CD4-positive, alpha-beta memory T cell (primary cell): ENCODE results near the gene BIK. TPM values are rescaled to one million over a fixed set of nuclear protein-coding genes. Genes with fewer than 3 reads are reported as not detected.

Experiments used
- CTCF ChIA-PET: fragments of 350-600 bp; sonication (Branson Sonifier 250); formaldehyde crosslinking; loops from one replicate; lab custom pipeline; 2021; ENCODE audit warnings: inconsistent platforms; ENCODE audit not compliant: partially characterized antibody; lab: Charles Lee
- POLR2A ChIA-PET: fragments of 350-600 bp; sonication (Branson Sonifier 250); formaldehyde crosslinking; loops from one replicate; lab custom pipeline; 2021; ENCODE audit not compliant: partially characterized antibody; lab: Charles Lee
- DNase-seq, 5 donors: peaks; one replicate each; pipeline versions ENCODE4 v3.0.0 to v3.0.0-alpha.2; 2020 to 2022; ENCODE audit warnings: mixed read lengths in 1 of 5
- H3K27ac ChIP-seq: one replicate; pipeline ENCODE4 v1.7.0; 2013; ENCODE audit warnings: low read depth, low read length
- H3K27me3 ChIP-seq: 2 replicates; pipeline ENCODE4 v1.7.0; 2013; ENCODE audit warnings: mild to moderate bottlenecking, low read length, moderate library complexity; ENCODE audit not compliant: insufficient read depth
- H3K36me3 ChIP-seq: 2 replicates; pipeline ENCODE4 v1.7.0; 2013; ENCODE audit warnings: mild to moderate bottlenecking, low read length, moderate library complexity; ENCODE audit not compliant: insufficient read depth
- H3K4me1 ChIP-seq: 2 replicates; pipeline ENCODE4 v1.7.0; 2013; ENCODE audit warnings: mild to moderate bottlenecking, low read length, moderate library complexity; ENCODE audit not compliant: insufficient read depth
- H3K4me3 ChIP-seq, 2 donors: one replicate each; pipeline ENCODE4 v1.7.0; 2013; ENCODE audit warnings: low read length in 2 of 2, mild to moderate bottlenecking in 1 of 2
- H3K9me3 ChIP-seq, 2 donors: one replicate each; pipeline ENCODE4 v1.7.0; 2013; ENCODE audit warnings: low read length in 2 of 2, control low read depth in 1 of 2; ENCODE audit not compliant: control insufficient read depth in 1 of 2
- H3K27ac Mint-ChIP-seq, 7 donors: one replicate each; pipeline ENCODE4 v1.8.0; 2020 to 2021; ENCODE audit warnings: mixed read lengths in 7 of 7, mild to moderate bottlenecking in 6 of 7, inconsistent platforms in 3 of 7, moderate library complexity in 3 of 7
- H3K27me3 Mint-ChIP-seq, 2 donors: one replicate each; pipeline ENCODE4 v1.8.0; 2020 to 2021; ENCODE audit warnings: mixed read lengths in 2 of 2
- H3K36me3 Mint-ChIP-seq, 2 donors: one replicate each; pipeline ENCODE4 v1.8.0; 2020 to 2021; ENCODE audit warnings: mixed read lengths in 2 of 2, inconsistent platforms in 1 of 2, mild to moderate bottlenecking in 1 of 2
- H3K4me1 Mint-ChIP-seq, 4 donors: one replicate each; pipeline ENCODE4 v1.8.0; 2020 to 2021; ENCODE audit warnings: mixed read lengths in 4 of 4, mild to moderate bottlenecking in 1 of 4
- H3K4me3 Mint-ChIP-seq, 8 donors: one replicate each; pipeline ENCODE4 v1.8.0; 2020 to 2021; ENCODE audit warnings: mixed read lengths in 8 of 8, mild to moderate bottlenecking in 7 of 8, moderate library complexity in 6 of 8, inconsistent platforms in 3 of 8
- H3K9me3 Mint-ChIP-seq, 8 donors: one replicate each; pipeline ENCODE4 v1.8.0; 2020 to 2021; ENCODE audit warnings: mixed read lengths in 8 of 8, mild to moderate bottlenecking in 5 of 8, inconsistent platforms in 3 of 8, moderate library complexity in 1 of 8
- intact Hi-C: fragments of 100-400 bp; cut with micrococcal nuclease; formaldehyde crosslinking; loops from one replicate; pipeline ENCODE4 v1.15.1; 2023
- polyA plus RNA-seq, 2 donors: library from polyadenylated mRNA; unstranded; fragments of 300-500 nt; fragmentation: Illumina TruSeq; gene quantifications; one replicate each; pipeline ENCODE4 v1.2.3, GENCODE V29; 2021
- total RNA-seq, 2 experiments: library from RNA; stranded (reverse); gene quantifications; one replicate each; pipeline ENCODE4 v1.2.3, GENCODE V29; 2021

Gene BIK
- total and polyA plus RNA-seq, 4 experiments from 2014 or later: 2.5 to 8.8 (median 5.6) TPM

DNA sequence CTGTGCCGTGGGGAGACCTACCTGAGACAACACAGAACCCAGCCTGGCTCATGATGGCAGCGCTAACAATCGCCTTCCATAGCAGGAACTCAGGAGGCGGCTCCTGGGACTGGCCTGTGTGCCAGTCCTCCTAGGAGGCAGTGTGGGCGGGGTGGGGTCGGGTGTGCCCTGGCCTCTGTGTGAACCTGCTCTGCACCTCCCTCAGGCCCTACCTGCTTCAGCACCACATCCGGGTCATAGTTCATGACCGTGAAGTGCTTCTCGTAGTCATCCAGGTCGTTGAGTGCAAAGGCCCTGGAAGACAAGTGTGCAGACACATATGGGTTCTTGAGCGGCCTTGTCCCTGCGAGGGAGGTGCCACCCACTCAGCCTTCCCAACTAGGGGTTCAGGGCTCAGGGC is 61.1 kb downstream of the BIK start:
- CTCF ChIA-PET: no interaction called here

DNA sequence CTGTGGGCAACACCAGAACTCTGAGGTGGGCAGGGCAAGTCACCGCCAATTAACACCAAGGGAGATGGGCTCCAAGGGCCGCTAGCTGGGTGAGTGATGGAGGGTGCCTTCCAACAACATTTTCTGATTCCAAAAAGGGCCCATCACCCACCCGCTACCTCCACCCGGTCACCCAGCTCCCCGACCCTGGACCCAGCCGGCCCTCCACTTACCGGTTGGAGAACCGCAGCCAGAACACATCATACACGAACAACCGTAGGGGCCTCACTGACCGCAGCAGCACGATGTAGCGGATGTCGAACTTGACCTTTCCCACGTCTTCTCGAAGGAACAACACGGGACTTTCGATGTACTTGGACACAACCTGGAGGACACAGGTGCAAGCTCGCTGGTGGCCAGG is 61.6 kb downstream of the BIK start:
- Histone ChIP-seq H3K9me3 (no peaks in the 10 kb centered on the region), H3K4me3 (no peak overlapping the region), H3K36me3 (peaks cover 3% of the 10 kb centered on the region), H3K27ac (no peak overlapping the region), H3K27me3 (no peaks in the 10 kb centered on the region), H3K4me1 (no peaks in the 10 kb centered on the region)
- Mint-ChIP-seq H3K36me3 (peaks cover 9 to 26% of the 10 kb centered on the region in 2 donors), H3K4me1 (peaks cover 0 to 4% (median 2%) of the 10 kb centered on the region in 4 donors), H3K4me3 (no peak overlapping the region), H3K9me3 (no peaks in the 10 kb centered on the region), H3K27me3 (no peaks in the 10 kb centered on the region), H3K27ac (no peak overlapping the region)
- ChIA-PET POLR2A (interaction anchor here (1.0 kb wide), 1 partner anchor 20 kb away, joined by 3 read pairs; no protein-coding TSS in a partner anchor), CTCF (no interaction called here)
- no peak for DNase-seq
- intact Hi-C loops: no loop called here

More for the DNA sequence above, 61.1 kb downstream of the BIK start:
- Mint-ChIP-seq H3K4me3 (no peak overlapping the region), H3K27me3 (no peaks in the 10 kb centered on the region), H3K27ac (no peak overlapping the region), H3K4me1 (peaks cover 0 to 4% (median 2%) of the 10 kb centered on the region in 4 donors), H3K36me3 (peaks cover 9 to 29% of the 10 kb centered on the region in 2 donors), H3K9me3 (no peaks in the 10 kb centered on the region)
- no peak for DNase-seq
- Histone ChIP-seq H3K36me3 (peaks cover 3% of the 10 kb centered on the region), H3K4me1 (no peaks in the 10 kb centered on the region), H3K4me3 (no peak overlapping the region), H3K27me3 (no peaks in the 10 kb centered on the region), H3K9me3 (no peaks in the 10 kb centered on the region), H3K27ac (no peak overlapping the region)
- POLR2A ChIA-PET: interaction anchor here (1.0 kb wide), 1 partner anchor 19 kb away, joined by 3 read pairs; no protein-coding TSS in a partner anchor
- intact Hi-C loops: no loop called here

DNA sequence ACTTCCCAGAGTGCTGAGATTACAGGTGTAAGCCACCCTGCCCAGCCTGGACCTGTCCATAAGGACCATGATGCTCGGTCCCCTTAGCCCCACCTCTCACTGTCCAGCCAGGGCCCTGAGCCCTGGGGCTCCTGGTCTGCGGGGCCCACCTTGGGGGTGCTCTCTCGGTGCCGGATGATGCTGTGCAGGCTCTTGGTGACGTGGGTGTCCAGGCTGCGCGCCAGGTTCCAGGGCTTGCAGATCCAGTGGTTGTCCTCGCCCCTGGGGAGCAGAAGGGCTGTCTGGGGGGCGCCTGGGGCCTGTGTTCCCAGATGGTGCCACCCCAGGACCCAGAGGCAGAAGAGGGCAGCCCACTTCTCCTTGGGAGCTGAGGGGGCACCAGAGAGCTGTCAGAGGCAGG is 63.0 kb downstream of the BIK start:
- H3K27me3 Mint-ChIP-seq: no peaks in the 10 kb centered on the region
- no peaks in the 10 kb centered on the region for H3K9me3 ChIP-seq
- H3K4me3 ChIP-seq: no peak overlapping the region
- H3K4me1 ChIP-seq: no peaks in the 10 kb centered on the region
- intact Hi-C loops: no loop called here
- no peak overlapping the region for H3K4me3 Mint-ChIP-seq
- no peaks in the 10 kb centered on the region for H3K9me3 Mint-ChIP-seq
- no peak for DNase-seq
- ChIA-PET CTCF (no interaction called here), POLR2A (interaction anchor here (1.6 kb wide), 1 partner anchor 14 kb away, joined by 3 read pairs; no protein-coding TSS in a partner anchor)
- H3K27ac Mint-ChIP-seq: no peak overlapping the region
- no peak overlapping the region for H3K27ac ChIP-seq
- H3K36me3 ChIP-seq: peaks cover 3% of the 10 kb centered on the region
- H3K27me3 ChIP-seq: no peaks in the 10 kb centered on the region
- peaks cover 0 to 4% (median 2%) of the 10 kb centered on the region in 4 donors for H3K4me1 Mint-ChIP-seq
- peaks cover 11 to 19% of the 10 kb centered on the region in 2 donors for H3K36me3 Mint-ChIP-seq

DNA sequence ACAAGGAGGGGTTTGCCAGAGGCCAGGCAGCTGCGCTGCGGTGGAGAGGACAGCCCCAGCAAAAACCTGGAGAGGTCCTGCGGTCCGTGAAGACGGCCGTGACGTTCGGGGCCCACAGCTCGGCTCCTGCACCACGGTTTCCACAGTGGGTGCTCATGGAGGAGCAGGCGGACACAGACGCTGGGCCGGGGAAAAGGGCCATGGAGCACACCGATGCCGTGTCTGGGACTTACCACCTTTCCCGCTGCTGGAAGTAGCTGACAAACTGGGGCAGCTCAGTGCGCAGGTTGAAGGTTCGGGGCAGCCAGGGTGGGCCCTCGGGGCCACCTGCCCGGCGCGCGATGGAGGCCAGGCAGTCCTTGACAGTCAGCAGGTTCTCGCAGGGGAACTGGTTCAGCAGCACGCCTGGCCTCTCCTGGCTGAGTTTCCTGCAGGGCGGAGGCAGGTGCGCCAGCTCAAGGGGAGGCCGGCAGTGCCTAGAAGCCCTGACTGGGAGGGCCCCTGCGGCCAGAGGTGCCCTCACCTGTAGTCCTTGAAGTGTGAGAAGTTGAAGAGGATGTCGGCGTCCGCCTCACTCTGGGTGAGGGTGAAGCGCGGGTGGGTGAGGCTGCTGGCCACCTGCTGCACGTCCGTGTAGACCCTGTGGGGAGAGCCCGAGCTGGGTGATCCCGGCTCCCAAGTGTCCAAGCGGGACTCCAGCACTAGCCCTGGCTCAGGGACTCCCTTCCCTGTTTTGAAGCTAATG is 63.6 kb downstream of the BIK start:
- CTCF ChIA-PET: no interaction called here
- Mint-ChIP-seq H3K9me3 (no peaks in the 10 kb centered on the region), H3K27me3 (no peaks in the 10 kb centered on the region), H3K36me3 (peaks cover 16 to 21% of the 10 kb centered on the region in 2 donors), H3K4me3 (no peak overlapping the region), H3K27ac (no peak overlapping the region), H3K4me1 (peaks cover 0 to 2% (median 0%) of the 10 kb centered on the region in 4 donors)
- Histone ChIP-seq H3K9me3 (no peaks in the 10 kb centered on the region), H3K27ac (no peak overlapping the region), H3K4me3 (no peak overlapping the region), H3K4me1 (no peaks in the 10 kb centered on the region), H3K36me3 (peaks cover 7% of the 10 kb centered on the region), H3K27me3 (no peaks in the 10 kb centered on the region)
- POLR2A ChIA-PET: interaction anchor here (1.6 kb wide), 1 partner anchor 13 kb away, joined by 3 read pairs; no protein-coding TSS in a partner anchor
- intact Hi-C loops: no loop called here
- DNase-seq: no peak

DNA sequence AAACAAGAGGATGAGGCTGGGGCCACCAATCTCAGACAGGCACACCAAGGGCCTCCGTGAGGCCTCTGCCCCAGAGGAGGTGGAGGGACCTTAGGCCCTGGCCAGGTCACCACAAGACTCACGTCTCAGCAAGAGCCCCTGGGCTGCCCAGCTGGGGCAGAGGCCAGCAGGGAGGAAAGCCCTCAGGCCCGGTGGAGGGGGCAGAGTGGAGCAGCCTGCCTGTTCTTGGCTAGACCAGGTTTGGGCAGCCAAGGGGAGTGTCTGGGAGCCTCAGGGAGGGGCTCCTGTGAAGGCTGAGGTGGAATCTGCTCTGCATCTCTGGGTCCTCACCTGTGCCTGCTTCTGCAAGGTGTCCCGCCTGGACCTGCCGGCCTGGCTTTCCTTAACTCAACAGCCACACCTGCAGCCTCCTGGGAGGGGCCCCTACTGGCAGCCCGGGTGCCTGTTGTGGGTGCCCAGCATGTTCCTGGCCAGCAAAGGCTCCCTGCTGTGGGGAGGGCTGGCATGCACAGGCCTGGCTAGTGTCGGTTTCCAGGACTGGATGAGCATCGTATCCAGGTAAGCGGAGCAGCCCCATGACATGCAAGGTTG is 64.5 kb downstream of the BIK start:
- no peak for DNase-seq
- POLR2A ChIA-PET: interaction anchor here (1.6 kb wide), 1 partner anchor 13 kb away, joined by 3 read pairs; no protein-coding TSS in a partner anchor
- Histone ChIP-seq H3K36me3 (peaks cover 16% of the 10 kb centered on the region), H3K4me3 (no peak overlapping the region), H3K27me3 (no peaks in the 10 kb centered on the region), H3K27ac (no peak overlapping the region), H3K9me3 (no peaks in the 10 kb centered on the region), H3K4me1 (no peaks in the 10 kb centered on the region)
- no peaks in the 10 kb centered on the region for H3K9me3 Mint-ChIP-seq
- no peaks in the 10 kb centered on the region for H3K27me3 Mint-ChIP-seq
- intact Hi-C loops: no loop called here
- no peak overlapping the region for H3K27ac Mint-ChIP-seq
- H3K36me3 Mint-ChIP-seq: peaks cover 16 to 27% of the 10 kb centered on the region in 2 donors
- H3K4me1 Mint-ChIP-seq: peaks cover 0 to 2% (median 0%) of the 10 kb centered on the region in 4 donors
- no peak overlapping the region for H3K4me3 Mint-ChIP-seq
- CTCF ChIA-PET: no interaction called here

DNA sequence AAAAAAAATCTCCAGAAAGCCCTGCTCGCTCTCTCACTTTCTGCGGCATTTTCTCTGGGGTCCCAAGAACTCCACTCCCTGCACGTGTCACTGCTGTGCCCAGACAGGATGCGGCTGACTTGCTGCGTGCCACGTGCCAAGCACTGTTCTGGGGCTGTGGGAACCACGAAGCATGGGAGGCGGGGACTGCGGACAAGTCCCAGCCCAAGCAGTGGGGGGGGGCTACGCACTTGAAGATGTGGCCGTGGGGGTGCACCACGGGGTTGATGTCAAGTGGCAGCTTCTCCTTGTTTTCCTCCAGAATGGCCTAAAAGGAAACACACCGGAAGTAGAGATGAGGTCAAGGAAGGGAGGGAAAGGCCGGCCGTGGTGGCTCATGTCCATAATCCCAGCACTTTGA is 65.5 kb downstream of the BIK start:
- H3K27me3 Mint-ChIP-seq: no peaks in the 10 kb centered on the region
- no peak overlapping the region for H3K4me3 Mint-ChIP-seq
- Histone ChIP-seq H3K27ac (no peak overlapping the region), H3K4me3 (no peak overlapping the region), H3K9me3 (no peaks in the 10 kb centered on the region), H3K4me1 (no peaks in the 10 kb centered on the region), H3K36me3 (peaks cover 16% of the 10 kb centered on the region), H3K27me3 (no peaks in the 10 kb centered on the region)
- no peak for DNase-seq
- H3K4me1 Mint-ChIP-seq: peaks cover 0 to 2% (median 0%) of the 10 kb centered on the region in 4 donors
- peaks cover 13 to 22% of the 10 kb centered on the region in 2 donors for H3K36me3 Mint-ChIP-seq
- POLR2A ChIA-PET: no interaction called here
- no peak overlapping the region for H3K27ac Mint-ChIP-seq
- H3K9me3 Mint-ChIP-seq: no peaks in the 10 kb centered on the region
- CTCF ChIA-PET: interaction anchor here (1.8 kb wide), 1 partner anchor 12 kb away, joined by 3 read pairs; no protein-coding TSS in a partner anchor
- intact Hi-C loops: no loop called here

DNA sequence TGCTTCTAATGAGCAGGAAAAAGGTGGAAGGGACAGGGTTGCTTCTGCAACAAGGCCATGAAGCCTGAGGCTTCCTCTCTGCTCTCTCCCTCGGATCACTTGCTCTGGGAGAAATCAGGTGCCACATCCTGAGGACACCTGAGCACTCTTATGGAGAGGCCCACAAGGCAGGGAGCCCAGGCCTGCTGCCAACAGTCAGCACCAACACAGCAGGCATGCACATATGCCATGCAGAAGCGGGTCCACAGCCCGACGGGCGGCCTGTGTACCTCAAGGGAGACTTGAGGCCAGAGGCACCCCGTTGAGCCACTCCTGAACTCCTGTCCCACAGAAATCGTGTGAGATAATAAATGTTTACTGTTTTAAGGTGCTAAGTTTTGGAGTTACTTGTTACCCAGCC is 66.9 kb downstream of the BIK start:
- DNase-seq: no peak
- no peak overlapping the region for H3K27ac Mint-ChIP-seq
- Histone ChIP-seq H3K4me1 (no peaks in the 10 kb centered on the region), H3K27ac (no peak overlapping the region), H3K36me3 (peaks cover 16% of the 10 kb centered on the region), H3K27me3 (no peaks in the 10 kb centered on the region), H3K9me3 (no peaks in the 10 kb centered on the region), H3K4me3 (no peak overlapping the region)
- H3K27me3 Mint-ChIP-seq: no peaks in the 10 kb centered on the region
- ChIA-PET CTCF (interaction anchor here (1.8 kb wide), 1 partner anchor 10 kb away, joined by 3 read pairs; no protein-coding TSS in a partner anchor), POLR2A (no interaction called here)
- intact Hi-C loops: no loop called here
- peaks cover 0 to 4% (median 2%) of the 10 kb centered on the region in 4 donors for H3K4me1 Mint-ChIP-seq
- no peaks in the 10 kb centered on the region for H3K9me3 Mint-ChIP-seq
- peaks cover 13 to 18% of the 10 kb centered on the region in 2 donors for H3K36me3 Mint-ChIP-seq
- H3K4me3 Mint-ChIP-seq: peak overlapping the region in 1 of 8 donors; percentile 6
